ENCODE measurements around the gene SLC2A5.
"Not testable (repeated sequence)": the region's sequence is repeated elsewhere in the genome, so short reads cannot be mapped to it uniquely, and the experiment has no call there.

SLC2A5 gene

GRCh38 chr1:9031077-9031476, 38.4 kb downstream of the SLC2A5 start:
- DNase-seq, result not testable (repeated sequence)

- DNase-seq, result no peak
Observed at GRCh38 chr1:9028921-9029705, 40.3 kb downstream of the SLC2A5 start.

GRCh38 chr1:9027307-9027706, 42.1 kb downstream of the SLC2A5 start:
- no peak for DNase-seq

- DNase-seq, result no peak
Observed at GRCh38 chr1:9025449-9025848, 44.0 kb downstream of the SLC2A5 start.

GRCh38 chr1:9024837-9025236, 44.6 kb downstream of the SLC2A5 start:
- no peak for DNase-seq

GRCh38 chr1:9022773-9023172, 46.7 kb downstream of the SLC2A5 start:
- DNase-seq, result no peak

GRCh38 chr1:9022026-9022738, 47.3 kb downstream of the SLC2A5 start:
- DNase-seq, result not testable (repeated sequence)

GRCh38 chr1:9020305-9020704, 49.1 kb downstream of the SLC2A5 start:
- no peak for DNase-seq

GRCh38 chr1:9019896-9020295, 49.5 kb downstream of the SLC2A5 start:
- DNase-seq, result no peak

- no peak for DNase-seq
Observed at GRCh38 chr1:9018333-9018732, 51.1 kb downstream of the SLC2A5 start.

- no peak for DNase-seq
Observed at GRCh38 chr1:9016455-9016854, 53.0 kb downstream of the SLC2A5 start.

- no peak for DNase-seq
Observed at GRCh38 chr1:9014475-9015375, 54.7 kb downstream of the SLC2A5 start.

- DNase-seq, result no peak
Observed at GRCh38 chr1:9013819-9014218, 55.6 kb downstream of the SLC2A5 start.

GRCh38 chr1:9010781-9011323, 58.6 kb downstream of the SLC2A5 start:
- no peak for DNase-seq

- no peak for DNase-seq
Observed at GRCh38 chr1:9009438-9010370, 59.7 kb downstream of the SLC2A5 start.

GRCh38 chr1:9008236-9008635, 61.2 kb downstream of the SLC2A5 start:
- DNase-seq, result no peak

GRCh38 chr1:9006956-9007615, 62.3 kb downstream of the SLC2A5 start:
- no peak for DNase-seq

- DNase-seq, result no peak
Observed at GRCh38 chr1:9005395-9005708, 64.1 kb downstream of the SLC2A5 start.

- DNase-seq, result no peak
Observed at GRCh38 chr1:9004700-9005394, 64.6 kb downstream of the SLC2A5 start.

GRCh38 chr1:9004031-9004699, 65.3 kb downstream of the SLC2A5 start:
- DNase-seq, result no peak
